Measurements from ENCODE around the gene ITSN2. TPM values are rescaled to one million over a fixed set of nuclear protein-coding genes. Genes with fewer than 3 reads are reported as not detected.

The ITSN2 gene
- total and polyA plus RNA-seq, 2 of the 8 experiments (the other 6 are each of a cell fraction or from before 2014, with no cell fraction given): 9.3 to 17.0 TPM

DNA sequence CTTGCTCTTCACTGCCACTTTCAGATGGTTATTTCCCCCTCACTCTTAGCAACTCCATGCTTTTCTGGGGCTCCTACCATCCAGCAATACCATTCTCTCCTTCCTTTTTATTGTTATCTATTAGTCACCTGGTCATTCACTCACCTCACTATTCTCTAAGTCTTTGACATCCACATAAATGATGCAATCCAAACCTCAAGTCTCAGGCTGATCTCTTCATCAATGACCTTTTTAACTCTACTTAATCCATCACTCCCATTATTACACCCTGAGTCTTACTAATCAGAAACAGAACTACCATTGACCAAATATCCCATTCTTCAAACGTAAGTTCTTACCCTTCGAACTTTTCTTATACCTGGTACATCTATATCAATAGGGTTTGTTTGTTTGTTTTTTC is 79.7 kb downstream of the ITSN2 start:
- H4K20me1 ChIP-seq (replicated peaks in 1 of 2; ENCODE audit: control insufficient read depth in 1 of 2, insufficient read depth in 2 of 2, low read length in 2 of 2): no peaks in the 10 kb centered on the region
- no peak overlapping the region for H2AK5ac ChIP-seq (ENCODE audit: low read depth, low read length)
- H2BK5ac ChIP-seq (ENCODE audit: low read depth, low read length): no peak overlapping the region
- no peak overlapping the region for H4K5ac ChIP-seq (ENCODE audit: insufficient read length, low read depth, low read length)
- H2BK12ac ChIP-seq (ENCODE audit: low read depth, low read length): no peak overlapping the region
- H2BK15ac ChIP-seq (ENCODE audit: low read length): no peak overlapping the region
- no peak overlapping the region for H3K9ac ChIP-seq (replicated peaks in 1 of 4; ENCODE audit: extremely low read depth in 1 of 4, low read depth in 3 of 4, low read length in 3 of 4)
- no peaks in the 10 kb centered on the region for H3K23me2 ChIP-seq (ENCODE audit: low read depth, low read length)
- H3K9me3 ChIP-seq (ENCODE audit: insufficient read depth in 2 of 2, low read depth in 1 of 2, low read length in 1 of 2): no peaks in the 10 kb centered on the region
- H3K14ac ChIP-seq (ENCODE audit: insufficient read length): no peak overlapping the region
- POLR2A ChIA-PET (ENCODE audit: partially characterized antibody): no interaction called here
- H3K36me3 ChIP-seq (ENCODE audit: control insufficient read depth in 2 of 4, insufficient read depth in 4 of 4, low read length in 3 of 4): no peaks in the 10 kb centered on the region
- H3K79me1 ChIP-seq (ENCODE audit: low read depth, low read length): no peaks in the 10 kb centered on the region
- no peak overlapping the region for H3K23ac ChIP-seq (ENCODE audit: insufficient read length)
- no peaks in the 10 kb centered on the region for H3K79me2 ChIP-seq (ENCODE audit: control insufficient read depth in 1 of 2, insufficient read depth in 2 of 2, low read length in 2 of 2)
- H3K4me3 ChIP-seq (ENCODE audit: extremely low read depth in 1 of 4, insufficient read depth in 2 of 4, low read depth in 3 of 4, low read length in 4 of 4): no peak overlapping the region
- DNase-seq (ENCODE audit: low read depth in 1 of 2, low spot score in 2 of 2) (no peak), FAIRE-seq (no peak)
- H3K56ac ChIP-seq (replicated peaks; ENCODE audit: insufficient read length, low read depth, low read length): no peak overlapping the region
- no peak overlapping the region for H2BK20ac ChIP-seq (ENCODE audit: low read length)
- no peak overlapping the region for H2BK120ac ChIP-seq (replicated peaks; ENCODE audit: low read depth, low read length)
- H3K4me2 ChIP-seq (ENCODE audit: insufficient read depth in 1 of 2, low read depth in 2 of 2, low read length in 2 of 2): no peak overlapping the region
- WGBS, 2 experiments (ENCODE audit: extremely low coverage in 1 of 2, insufficient coverage in 1 of 2, insufficient read length in 1 of 2, insufficient replicate concordance in 2 of 2, low coverage in 1 of 2, low lambda C conversion rate in 2 of 2, missing lambda C conversion rate in 1 of 2): 93% methylated on average over 2 of the region's 2 CpGs; no CpG with 5 or more reads in 1 of the 2 experiments
- H4K91ac ChIP-seq (replicated peaks; ENCODE audit: insufficient read length, low read length): no peak overlapping the region
- TF ChIP-seq, protein P1, sequence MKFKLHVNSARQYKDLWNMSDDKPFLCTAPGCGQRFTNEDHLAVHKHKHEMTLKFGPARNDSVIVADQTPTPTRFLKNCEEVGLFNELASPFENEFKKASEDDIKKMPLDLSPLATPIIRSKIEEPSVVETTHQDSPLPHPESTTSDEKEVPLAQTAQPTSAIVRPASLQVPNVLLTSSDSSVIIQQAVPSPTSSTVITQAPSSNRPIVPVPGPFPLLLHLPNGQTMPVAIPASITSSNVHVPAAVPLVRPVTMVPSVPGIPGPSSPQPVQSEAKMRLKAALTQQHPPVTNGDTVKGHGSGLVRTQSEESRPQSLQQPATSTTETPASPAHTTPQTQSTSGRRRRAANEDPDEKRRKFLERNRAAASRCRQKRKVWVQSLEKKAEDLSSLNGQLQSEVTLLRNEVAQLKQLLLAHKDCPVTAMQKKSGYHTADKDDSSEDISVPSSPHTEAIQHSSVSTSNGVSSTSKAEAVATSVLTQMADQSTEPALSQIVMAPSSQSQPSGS (IDR thresholded peaks at IDR 0.05; ENCODE audit: low read length): no peak
- TF ChIP-seq KDM5A (IDR thresholded peaks at IDR 0.05; ENCODE audit: low read length) (no peak), FOSL1 (IDR thresholded peaks at IDR 0.05; ENCODE audit: insufficient read depth, low read depth, low read length) (no peak), TEAD4 (IDR thresholded peaks at IDR 0.05; ENCODE audit: low read depth, low read length) (no peak), CBX8 (IDR thresholded peaks at IDR 0.05; ENCODE audit: borderline replicate concordance, low read depth, low read length) (no peak)
- TF ChIP-seq, protein P2, sequence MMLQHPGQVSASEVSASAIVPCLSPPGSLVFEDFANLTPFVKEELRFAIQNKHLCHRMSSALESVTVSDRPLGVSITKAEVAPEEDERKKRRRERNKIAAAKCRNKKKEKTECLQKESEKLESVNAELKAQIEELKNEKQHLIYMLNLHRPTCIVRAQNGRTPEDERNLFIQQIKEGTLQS (IDR thresholded peaks at IDR 0.05; ENCODE audit: insufficient read depth, low read depth, low read length): no peak
- CTCF ChIA-PET (ENCODE audit: partially characterized antibody): no interaction called here
- H3K27me3 ChIP-seq (replicated peaks in 1 of 4; ENCODE audit: control insufficient read depth in 3 of 4, extremely low read depth in 1 of 4, insufficient read depth in 3 of 4, low read length in 3 of 4): no peaks in the 10 kb centered on the region
- H2AFZ ChIP-seq (ENCODE audit: low read length): no peak overlapping the region
- no peak overlapping the region for H4K8ac ChIP-seq (ENCODE audit: extremely low read depth, insufficient read depth, low read length)
- H3K4ac ChIP-seq (replicated peaks; ENCODE audit: insufficient read length, low read depth, low read length): no peak overlapping the region
- peaks cover 0 to 2% (median 1%) of the 10 kb centered on the region in 4 experiments; a peak in 2 of 7 replicates for H3K4me1 ChIP-seq (replicated peaks in 1 of 4; ENCODE audit: control insufficient read depth in 3 of 4, insufficient read depth in 4 of 4, low read length in 3 of 4)
- H3K18ac ChIP-seq (ENCODE audit: extremely low read depth, low read length): no peak overlapping the region
- no peak overlapping the region for H3K27ac ChIP-seq (ENCODE audit: low read depth, low read length)

All from H1 (cell line).